Glutamatergic neuron (in vitro differentiated cells): ENCODE measurements around the gene C1orf226. TPM values are rescaled to one million over a fixed set of nuclear protein-coding genes. Genes with fewer than 3 reads are reported as not detected.
"Not testable (repeated sequence)": the region's sequence is repeated elsewhere in the genome, so short reads cannot be mapped to it uniquely, and the experiment has no call there.

Source experiments
- DNase-seq: peaks from one replicate; pipeline ENCODE4 v3.0.0; 2022
- H3K27ac Mint-ChIP-seq: one replicate; pipeline ENCODE4 v1.8.0; 2020; ENCODE audit warnings: mild to moderate bottlenecking, mixed read lengths, inconsistent platforms; ENCODE audit not compliant: unreplicated experiment
- H3K27me3 Mint-ChIP-seq: one replicate; pipeline ENCODE4 v1.8.0; 2020; ENCODE audit warnings: mild to moderate bottlenecking, moderate library complexity, mixed read lengths, inconsistent platforms; ENCODE audit not compliant: unreplicated experiment
- H3K36me3 Mint-ChIP-seq: one replicate; pipeline ENCODE4 v1.8.0; 2020; ENCODE audit warnings: mild to moderate bottlenecking, mixed read lengths, inconsistent platforms; ENCODE audit not compliant: unreplicated experiment
- H3K4me1 Mint-ChIP-seq: one replicate; pipeline ENCODE4 v1.8.0; 2020; ENCODE audit warnings: mild to moderate bottlenecking, low read depth, mixed read lengths, inconsistent platforms; ENCODE audit not compliant: unreplicated experiment
- H3K4me3 Mint-ChIP-seq: one replicate; pipeline ENCODE4 v1.8.0; 2020; ENCODE audit warnings: mild to moderate bottlenecking, mixed read lengths, inconsistent platforms; ENCODE audit not compliant: unreplicated experiment
- H3K9me3 Mint-ChIP-seq: one replicate; pipeline ENCODE4 v1.8.0; 2020; ENCODE audit warnings: mild to moderate bottlenecking, moderate library complexity, mixed read lengths, inconsistent platforms; ENCODE audit not compliant: unreplicated experiment
- CTCF ChIP-seq: fragments of 200-600 bp; sonication (generic); IDR thresholded peaks from one replicate; pipeline ENCODE4 v1.5.0; 2021; ENCODE audit not compliant: partially characterized antibody, unreplicated experiment
- total RNA-seq: library from RNA; stranded (reverse); fragmentation: NEBNext Ultra II Directional; extraction: Animal tissue kit (Norgen Biotek cat#: 25700); gene quantifications from one replicate; pipeline ENCODE4 v1.2.1, GENCODE V29; 2021; ENCODE audit not compliant: unreplicated experiment

C1orf226 gene
- total RNA-seq, 1 donor from 2014 or later: 12.3 TPM

- no peak for TF ChIP-seq CTCF
- no peaks in the 10 kb centered on the region for H3K36me3 Mint-ChIP-seq
- peaks cover 2% of the 10 kb centered on the region for H3K9me3 Mint-ChIP-seq
- H3K4me3 Mint-ChIP-seq: no peak overlapping the region
- no peak for DNase-seq
- no peaks in the 10 kb centered on the region for H3K27me3 Mint-ChIP-seq
- peaks cover 5% of the 10 kb centered on the region for H3K4me1 Mint-ChIP-seq
- no peak overlapping the region for H3K27ac Mint-ChIP-seq
Observed at GRCh38 chr1:162343470-162343869, 38.1 kb upstream of the C1orf226 start.

DNA sequence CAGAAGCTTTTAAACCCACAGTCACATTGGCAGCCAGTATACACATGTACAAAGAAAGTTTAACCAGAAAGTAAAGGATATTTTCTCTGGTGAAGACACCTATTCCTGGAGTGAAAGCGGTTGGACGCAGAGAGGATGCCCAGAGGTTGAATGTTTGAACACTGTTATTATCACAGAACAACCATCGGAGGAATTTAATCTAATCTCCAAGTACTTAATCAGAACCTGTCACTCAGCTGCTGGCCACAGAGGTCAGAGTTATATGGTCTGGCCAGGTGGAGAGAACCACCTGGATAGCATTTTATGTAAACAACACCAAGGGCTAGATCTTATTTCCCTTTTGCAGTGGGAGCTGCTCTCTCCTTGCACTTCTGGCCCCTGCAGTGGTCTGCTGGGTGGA lies 34.2 kb upstream of the C1orf226 start:
- Mint-ChIP-seq H3K4me3 (no peak overlapping the region), H3K27me3 (no peaks in the 10 kb centered on the region), H3K36me3 (no peaks in the 10 kb centered on the region), H3K27ac (no peak overlapping the region), H3K9me3 (no peaks in the 10 kb centered on the region), H3K4me1 (peaks cover 3% of the 10 kb centered on the region)
- DNase-seq: no peak
- TF ChIP-seq CTCF: no peak

DNA sequence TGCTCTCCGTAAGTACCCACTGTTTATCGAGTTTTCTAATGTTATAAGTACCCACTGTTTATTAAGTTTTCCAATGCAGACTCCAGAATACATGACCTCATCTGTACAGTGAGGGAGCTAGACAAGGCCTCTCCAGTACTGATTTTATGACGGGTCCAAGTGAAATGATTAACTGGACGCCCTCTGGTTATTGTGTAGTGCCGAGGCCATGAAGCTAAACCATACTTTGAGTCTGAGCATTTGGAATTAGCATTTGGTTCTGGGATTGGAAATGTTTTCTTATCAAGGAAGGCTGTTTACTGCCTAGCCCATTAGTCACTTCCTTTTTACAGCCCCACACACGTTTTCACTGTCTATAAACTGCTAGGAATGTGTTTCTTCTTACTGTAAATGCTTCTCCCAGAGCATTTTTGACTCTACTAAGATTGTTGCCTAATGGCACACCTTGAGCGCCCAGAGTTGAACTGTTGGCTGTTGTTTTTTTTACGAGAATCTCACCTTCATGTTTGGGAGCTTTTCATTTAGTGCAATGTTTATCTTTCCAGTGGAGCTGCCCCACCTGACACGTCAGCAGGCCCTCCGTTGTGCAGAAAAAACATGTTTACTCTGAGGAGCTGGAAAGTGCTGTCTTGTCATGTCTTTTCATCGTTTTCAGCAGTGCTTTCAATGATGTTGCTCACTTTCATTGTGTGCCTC lies 31.7 kb upstream of the C1orf226 start:
- H3K4me3 Mint-ChIP-seq: no peak overlapping the region
- no peak overlapping the region for H3K27ac Mint-ChIP-seq
- no peak for DNase-seq
- H3K36me3 Mint-ChIP-seq: no peaks in the 10 kb centered on the region
- no peak for TF ChIP-seq CTCF
- H3K4me1 Mint-ChIP-seq: peaks cover 9% of the 10 kb centered on the region
- H3K9me3 Mint-ChIP-seq: no peaks in the 10 kb centered on the region
- H3K27me3 Mint-ChIP-seq: peaks cover 2% of the 10 kb centered on the region

GRCh38 chr1:162351246-162351842 lies 30.2 kb upstream of the C1orf226 start:
- Mint-ChIP-seq H3K27ac (no peak overlapping the region), H3K36me3 (no peaks in the 10 kb centered on the region), H3K4me3 (no peak overlapping the region), H3K27me3 (peaks cover 2% of the 10 kb centered on the region), H3K9me3 (peaks cover 2% of the 10 kb centered on the region), H3K4me1 (peaks cover 9% of the 10 kb centered on the region)
- no peak for TF ChIP-seq CTCF
- no peak for DNase-seq

GRCh38 chr1:162351874-162352273 lies 29.7 kb upstream of the C1orf226 start:
- not testable (repeated sequence) for H3K9me3 Mint-ChIP-seq, H3K27me3 Mint-ChIP-seq, H3K27ac Mint-ChIP-seq, H3K36me3 Mint-ChIP-seq, DNase-seq, H3K4me1 Mint-ChIP-seq, H3K4me3 Mint-ChIP-seq
